ENCODE measurements around the gene PRM1.

- TF ChIP-seq CTCF (conservative IDR thresholded peaks at IDR 0.05; ENCODE audit: low read depth, low read length) (no peak), EZH2 (IDR thresholded peaks at IDR 0.05; ENCODE audit: borderline replicate concordance, low read depth, low read length, poor library complexity, severe bottlenecking) (no peak)
Observed at GRCh38 chr16:11259655-11260595, 21.2 kb downstream of the PRM1 start.
